Activated CD4-positive, alpha-beta memory T cell treated with anti-CD3 and anti-CD28 coated beads for 36 hours (primary cell): ENCODE measurements around the gene LRRN4CL. TPM values are rescaled to one million over a fixed set of nuclear protein-coding genes. Genes with fewer than 3 reads are reported as not detected.

Experiments
- CTCF ChIA-PET: fragments of 350-600 bp; sonication (Branson Sonifier 250); formaldehyde crosslinking; loops from one replicate; lab custom pipeline; 2021; ENCODE audit warnings: antibody characterized with exemption, inconsistent platforms; lab: Charles Lee
- POLR2A ChIA-PET: fragments of 350-600 bp; sonication (Branson Sonifier 250); formaldehyde crosslinking; loops from one replicate; lab custom pipeline; 2021; ENCODE audit warnings: antibody characterized with exemption; lab: Charles Lee
- DNase-seq: peaks from one replicate; pipeline ENCODE4 v3.0.0-alpha.2; 2020
- H3K27ac Mint-ChIP-seq: one replicate; pipeline ENCODE4 v1.8.0; 2021; ENCODE audit warnings: mixed read lengths
- H3K27me3 Mint-ChIP-seq: one replicate; pipeline ENCODE4 v1.8.0; 2021; ENCODE audit warnings: mixed read lengths
- H3K36me3 Mint-ChIP-seq: one replicate; pipeline ENCODE4 v1.8.0; 2021; ENCODE audit warnings: mixed read lengths
- H3K4me1 Mint-ChIP-seq: one replicate; pipeline ENCODE4 v1.8.0; 2021; ENCODE audit warnings: low read depth, mixed read lengths
- H3K4me3 Mint-ChIP-seq: one replicate; pipeline ENCODE4 v1.8.0; 2021; ENCODE audit warnings: mild to moderate bottlenecking, mixed read lengths
- H3K9me3 Mint-ChIP-seq: one replicate; pipeline ENCODE4 v1.8.0; 2021; ENCODE audit warnings: mixed read lengths
- intact Hi-C: fragments of 100-400 bp; cut with micrococcal nuclease; formaldehyde crosslinking; loops from one replicate; pipeline ENCODE4 v1.15.1; 2023
- total RNA-seq, 2 experiments: library from RNA; stranded (reverse); gene quantifications; one replicate each; pipeline ENCODE4 v1.2.3, GENCODE V29; 2021

Gene LRRN4CL
- total RNA-seq, 2 experiments from 2014 or later = 0.12 to 0.21 TPM

DNA sequence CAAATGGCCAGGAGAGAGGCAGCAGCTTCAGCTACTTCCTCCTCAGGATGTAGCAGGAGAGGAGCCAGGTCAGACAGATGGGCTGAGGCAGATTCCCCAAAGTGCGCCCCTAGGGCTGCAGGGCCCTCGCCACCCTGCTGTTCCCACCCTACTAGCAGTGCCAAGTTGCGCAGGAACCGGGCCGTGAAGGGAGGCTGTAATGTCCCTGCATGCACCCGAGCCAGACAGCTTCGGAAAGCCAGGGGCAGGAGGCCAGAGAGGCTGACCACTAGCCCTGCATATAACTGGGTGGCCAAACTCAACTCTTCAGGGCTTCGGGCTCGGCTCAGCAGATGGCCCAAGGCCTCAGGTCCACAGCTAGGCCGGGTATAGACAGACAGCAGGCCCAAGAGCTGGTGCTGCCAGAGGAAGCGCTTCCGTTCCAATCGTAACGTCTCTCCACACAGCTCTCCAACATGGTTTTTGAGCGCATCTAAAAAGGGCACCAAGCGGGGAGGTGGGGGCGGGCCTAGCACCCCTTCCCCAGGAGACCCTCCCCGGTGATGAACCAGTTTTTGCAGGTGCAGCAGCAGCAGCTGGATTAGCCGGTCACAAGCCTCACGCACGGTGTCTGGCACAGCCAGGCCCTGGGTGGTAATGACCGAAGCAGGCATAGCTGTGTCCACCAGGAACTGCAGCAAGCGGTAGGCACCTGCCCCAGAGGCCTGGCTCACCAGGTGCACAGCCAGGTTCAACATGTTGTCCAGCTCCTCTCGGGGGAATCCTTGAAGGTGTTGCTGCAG lies 41.0 kb downstream of the LRRN4CL start:
- no peak for DNase-seq
- Mint-ChIP-seq H3K9me3 (no peaks in the 10 kb centered on the region), H3K27ac (no peak overlapping the region), H3K36me3 (peaks cover 16% of the 10 kb centered on the region), H3K4me3 (no peak overlapping the region), H3K4me1 (peaks cover 29% of the 10 kb centered on the region), H3K27me3 (no peaks in the 10 kb centered on the region)
- POLR2A ChIA-PET = interaction anchor here (1.4 to 7.2 kb wide), 5 partner anchors 11 to 57 kb away, joined by 3 to 68 read pairs (median 6); partner anchors contain the start of genes C11orf98, CSKMT, LBHD1 and TUT1
- CTCF ChIA-PET = interaction anchor here (0.6 to 1.7 kb wide), 4 partner anchors 7 to 138 kb away, joined by 3 to 5 read pairs (median 3); partner anchors contain the start of gene TUT1
- intact Hi-C loops = no loop called here

DNA sequence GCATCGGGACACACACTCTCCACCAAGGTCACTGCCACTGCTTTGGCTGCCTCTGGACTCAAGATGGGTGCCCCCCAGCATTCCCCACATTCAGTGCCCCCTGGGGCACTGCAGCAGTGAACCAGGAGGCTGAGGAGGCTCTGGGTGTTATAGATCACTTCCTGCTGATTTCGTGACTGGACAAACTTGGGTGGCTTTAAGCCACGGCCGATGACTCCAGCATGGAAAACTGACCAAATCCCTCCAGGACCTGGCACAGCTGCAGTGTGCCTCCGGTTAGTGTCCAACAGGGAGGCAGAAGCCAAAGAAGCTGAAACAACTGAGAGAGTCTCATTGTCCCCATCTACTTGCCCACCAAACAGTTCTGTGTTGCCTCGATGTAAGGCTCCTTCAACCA lies 41.7 kb downstream of the LRRN4CL start:
- H3K4me3 Mint-ChIP-seq = no peak overlapping the region
- H3K4me1 Mint-ChIP-seq = peaks cover 29% of the 10 kb centered on the region
- peaks cover 17% of the 10 kb centered on the region for H3K36me3 Mint-ChIP-seq
- no peaks in the 10 kb centered on the region for H3K9me3 Mint-ChIP-seq
- intact Hi-C loops = loop anchor here (2.0 kb wide), 1 partner anchor 35 kb away; the partner anchor contains the start of genes EML3 and ROM1
- H3K27me3 Mint-ChIP-seq = no peaks in the 10 kb centered on the region
- no peak for DNase-seq
- POLR2A ChIA-PET = interaction anchor here (1.4 to 7.2 kb wide), 4 partner anchors 19 to 56 kb away, joined by 4 to 68 read pairs (median 8); partner anchors contain the start of genes C11orf98, CSKMT, LBHD1 and TUT1
- no peak overlapping the region for H3K27ac Mint-ChIP-seq
- CTCF ChIA-PET = interaction anchor here (0.7 to 1.7 kb wide), 2 partner anchors 56 to 138 kb away, joined by 3 to 5 read pairs; partner anchors contain the start of gene TUT1

DNA sequence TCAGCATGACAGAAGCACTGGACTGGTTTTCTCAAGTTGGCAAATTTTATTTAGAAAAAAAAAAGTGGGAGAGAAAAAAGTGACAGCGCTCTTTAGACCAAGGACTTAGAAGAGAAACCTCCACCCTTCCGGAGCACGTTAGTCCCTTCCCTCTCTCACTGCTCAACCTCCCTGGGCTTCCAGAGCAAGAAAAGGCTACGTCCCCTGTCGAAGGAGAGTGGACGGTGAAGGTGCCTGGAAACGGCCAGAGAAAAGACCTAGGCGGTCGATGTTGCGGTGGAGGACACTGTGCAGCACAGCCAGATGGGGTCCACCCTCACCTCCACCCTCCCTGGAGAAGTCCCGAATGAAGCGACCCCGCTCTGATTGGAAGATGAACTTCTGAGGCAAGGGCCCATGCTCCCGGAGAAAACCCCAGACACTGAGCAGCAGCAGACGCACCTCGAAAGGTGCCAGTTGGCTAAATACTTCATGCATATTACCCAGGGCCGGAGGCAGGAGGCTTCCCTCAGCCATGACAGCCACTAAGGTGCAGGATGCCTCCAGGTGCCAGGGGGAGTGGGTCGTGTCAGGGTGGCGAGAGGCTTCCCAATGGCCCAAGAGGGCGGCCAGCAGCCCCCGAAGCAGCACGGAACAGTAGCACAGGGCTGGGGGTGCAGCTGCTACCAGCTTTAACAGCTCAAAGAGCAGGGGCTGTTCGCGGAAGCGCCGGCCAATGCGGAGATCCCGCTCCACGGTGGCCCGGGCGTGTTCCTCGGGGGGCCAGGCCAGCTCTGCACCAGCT lies 42.3 kb downstream of the LRRN4CL start:
- peak overlapping the region; percentile 94 for H3K4me3 Mint-ChIP-seq
- H3K36me3 Mint-ChIP-seq = peaks cover 18% of the 10 kb centered on the region
- DNase-seq = no peak
- peaks cover 29% of the 10 kb centered on the region for H3K4me1 Mint-ChIP-seq
- POLR2A ChIA-PET = interaction anchor here (0.6 to 7.2 kb wide), 12 partner anchors 9 to 194 kb away, joined by 3 to 68 read pairs (median 6); partner anchors contain the start of genes C11orf98, CSKMT, EML3 and LBHD1
- intact Hi-C loops = loop anchor here (1.0 to 2.0 kb wide), 3 partner anchors 25 to 56 kb away; partner anchors contain the start of genes EML3, ROM1 and TUT1
- no peaks in the 10 kb centered on the region for H3K27me3 Mint-ChIP-seq
- peak overlapping the region; percentile 94 for H3K27ac Mint-ChIP-seq
- CTCF ChIA-PET = interaction anchor here (0.8 to 1.7 kb wide), 5 partner anchors 35 to 222 kb away, joined by 3 to 5 read pairs (median 4); partner anchors contain the start of gene TUT1
- no peaks in the 10 kb centered on the region for H3K9me3 Mint-ChIP-seq

DNA sequence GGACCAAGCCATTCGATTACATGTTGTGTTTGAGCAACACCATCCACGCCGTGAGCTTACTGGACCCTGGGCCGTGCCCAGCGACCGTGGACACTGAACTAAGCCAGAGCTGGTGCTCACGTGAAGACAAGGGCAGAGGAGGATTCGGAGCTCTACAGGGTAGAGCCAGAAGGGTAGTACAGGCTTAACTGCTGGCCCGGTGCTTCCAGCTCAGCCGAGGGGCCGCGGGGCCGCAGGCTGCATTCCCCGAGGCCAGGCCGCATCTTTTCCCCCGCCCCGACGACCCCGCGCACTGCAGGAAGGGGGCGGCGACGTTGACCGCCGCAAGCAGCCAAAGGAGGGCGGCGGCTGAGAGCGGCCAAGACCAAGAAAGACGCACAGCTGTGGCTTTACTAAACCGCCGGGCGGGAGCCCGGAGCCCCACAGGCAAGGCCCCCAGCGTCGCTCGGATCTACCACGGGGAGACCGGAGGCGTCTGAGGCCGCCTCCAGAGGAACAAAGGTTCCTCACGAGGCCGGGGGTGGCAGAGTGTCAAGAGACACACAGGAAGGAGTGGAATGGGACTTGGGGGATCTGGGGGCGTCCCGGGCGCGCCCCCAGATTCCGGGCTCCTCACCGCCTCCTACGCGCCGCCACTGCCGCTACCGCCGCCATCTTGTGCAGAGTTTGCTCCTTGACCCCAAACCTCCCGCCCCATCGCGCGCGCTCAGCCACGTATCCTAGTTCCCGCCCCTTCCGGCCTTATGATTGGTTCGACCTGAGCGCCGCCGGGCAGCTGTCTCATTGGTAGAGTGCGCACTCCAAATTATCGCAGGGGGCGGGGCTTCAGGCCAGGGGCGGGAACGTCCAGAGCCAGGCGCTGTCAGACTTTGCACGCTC lies 43.1 kb downstream of the LRRN4CL start, which contains the start of gene GANAB:
Gene GANAB (minus strand): TSS at position 668 of the 879 bp plus-strand sequence. CDS start 14 bp downstream, at position 654.
- peak; percentile 100 for DNase-seq

DNA sequence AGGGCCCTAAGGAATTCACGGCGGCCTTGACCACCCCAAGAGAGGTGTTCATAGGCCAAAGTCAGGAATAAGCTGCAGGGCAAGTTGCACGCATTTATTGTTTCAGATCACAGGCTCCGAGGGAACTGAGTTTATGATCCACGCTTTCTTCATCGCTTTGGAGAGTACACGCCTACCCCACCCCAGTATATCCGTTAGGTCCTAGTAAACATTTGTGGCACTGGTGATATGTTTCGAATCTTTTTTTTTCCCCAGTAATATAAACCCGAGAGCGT lies 43.7 kb downstream of the LRRN4CL start:
- H3K4me3 Mint-ChIP-seq = peak overlapping the region; percentile 94
- H3K27me3 Mint-ChIP-seq = no peaks in the 10 kb centered on the region
- H3K4me1 Mint-ChIP-seq = peaks cover 32% of the 10 kb centered on the region
- CTCF ChIA-PET = interaction anchor here (0.6 to 1.7 kb wide), 5 partner anchors 23 to 186 kb away, joined by 3 to 5 read pairs (median 4); partner anchors contain the start of genes HNRNPUL2, STX5 and TUT1
- H3K36me3 Mint-ChIP-seq = peaks cover 21% of the 10 kb centered on the region
- intact Hi-C loops = no loop called here
- no peaks in the 10 kb centered on the region for H3K9me3 Mint-ChIP-seq
- POLR2A ChIA-PET = interaction anchor here (0.8 to 7.2 kb wide), 14 partner anchors 10 to 210 kb away, joined by 3 to 68 read pairs (median 5); partner anchors contain the start of genes B3GAT3, C11orf98, CSKMT and EML3
- peak overlapping the region; percentile 94 for H3K27ac Mint-ChIP-seq
- peak; percentile 20 for DNase-seq

More for the DNA sequence above, 43.1 kb downstream of the LRRN4CL start, which contains the start of gene GANAB:
- Mint-ChIP-seq H3K27ac (peak within 1 kb of the TSS; percentile 94), H3K27me3 (no peaks in the 10 kb centered on the region), H3K4me1 (peaks cover 30% of the 10 kb centered on the region), H3K36me3 (peaks cover 21% of the 10 kb centered on the region), H3K4me3 (peak within 1 kb of the TSS; percentile 94), H3K9me3 (no peaks in the 10 kb centered on the region)
- CTCF ChIA-PET = interaction anchor here (0.6 to 1.7 kb wide), 7 partner anchors 23 to 221 kb away, joined by 3 to 5 read pairs (median 3); partner anchors contain the start of genes HNRNPUL2 and STX5
- POLR2A ChIA-PET = interaction anchor here (0.6 to 7.2 kb wide), 18 partner anchors 9 to 210 kb away, joined by 3 to 68 read pairs (median 5); partner anchors contain the start of genes B3GAT3, C11orf98, CSKMT and EML3
- intact Hi-C loops = loop anchor here (1.0 to 2.0 kb wide), 3 partner anchors 24 to 55 kb away; partner anchors contain the start of genes EML3, ROM1 and TUT1

DNA sequence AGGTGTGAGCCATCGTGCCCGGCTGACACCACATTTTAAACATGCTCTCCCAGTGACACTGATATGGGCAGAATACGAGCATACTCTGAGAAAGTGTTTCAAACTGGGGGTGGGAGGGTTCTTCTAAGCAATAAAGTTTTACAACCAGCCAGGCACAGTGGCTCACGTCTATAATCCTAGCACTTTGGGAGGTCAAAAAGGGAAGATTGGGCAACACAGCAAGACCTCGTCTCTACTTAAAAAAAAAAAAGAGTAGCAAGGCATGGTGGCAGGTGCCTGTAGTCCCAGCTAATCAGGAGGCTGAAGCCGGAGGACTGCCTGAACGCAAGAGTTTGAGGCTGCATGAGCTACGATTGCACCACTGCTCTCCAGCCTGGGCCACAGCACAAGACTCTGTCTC lies 45.1 kb downstream of the LRRN4CL start:
- CTCF ChIA-PET = interaction anchor here (1.1 to 1.4 kb wide), 3 partner anchors 50 to 70 kb away, joined by 3 to 5 read pairs (median 3); partner anchors contain the start of gene TUT1
- intact Hi-C loops = no loop called here
- POLR2A ChIA-PET = interaction anchor here (0.6 to 7.2 kb wide), 6 partner anchors 10 to 208 kb away, joined by 3 to 68 read pairs (median 5); partner anchors contain the start of genes B3GAT3, C11orf98, CSKMT and TUT1
- peaks cover 22% of the 10 kb centered on the region for H3K36me3 Mint-ChIP-seq
- peaks cover 41% of the 10 kb centered on the region for H3K4me1 Mint-ChIP-seq
- no peaks in the 10 kb centered on the region for H3K27me3 Mint-ChIP-seq
- H3K9me3 Mint-ChIP-seq = no peaks in the 10 kb centered on the region
- no peak overlapping the region for H3K4me3 Mint-ChIP-seq
- peak overlapping the region; percentile 43 for H3K27ac Mint-ChIP-seq
- no peak for DNase-seq

Other genes starting within 250 kb of the LRRN4CL start
- gene AHNAK, start 142.7 kb downstream of the LRRN4CL start, total RNA-seq = 10 to 100 TPM; 83.7 to 85.2 TPM
- 1,000 to 10,000 TPM; 1,956 to 1,989 TPM for gene EEF1G, start 115.6 kb downstream of the LRRN4CL start, total RNA-seq
- 10 to 100 TPM; 32.7 to 34.2 TPM for gene TUT1, start 98.0 kb downstream of the LRRN4CL start, total RNA-seq
- gene MTA2, start 87.7 kb downstream of the LRRN4CL start, total RNA-seq = 100 to 1,000 TPM; 166 to 167 TPM
- 100 to 1,000 TPM; 113 to 116 TPM for gene EML3, start 76.8 kb downstream of the LRRN4CL start, total RNA-seq
- 1 to 10 TPM; 1.1 to 1.5 TPM for gene ROM1, start 76.3 kb downstream of the LRRN4CL start, total RNA-seq
- gene B3GAT3, start 67.5 kb downstream of the LRRN4CL start, total RNA-seq = 10 to 100 TPM; 67.0 to 70.4 TPM
- gene GANAB, start 42.9 kb downstream of the LRRN4CL start, total RNA-seq = 100 to 1,000 TPM; 247 to 249 TPM
- 10 to 100 TPM; 30.2 to 30.8 TPM for gene INTS5, start 36.2 kb downstream of the LRRN4CL start, total RNA-seq
- 100 to 1,000 TPM; 107 to 110 TPM for gene C11orf98, start 24.3 kb downstream of the LRRN4CL start, total RNA-seq
- gene CSKMT, start 24.2 kb downstream of the LRRN4CL start, total RNA-seq = 10 to 100 TPM; 27.7 to 33.9 TPM
- gene UQCC3, start 17.9 kb downstream of the LRRN4CL start, total RNA-seq = 1 to 10 TPM; 6.0 to 6.2 TPM
- 10 to 100 TPM; 10.8 to 14.1 TPM for gene LBHD1, start 17.3 kb downstream of the LRRN4CL start, total RNA-seq
- gene UBXN1, start 10.5 kb downstream of the LRRN4CL start, total RNA-seq = 100 to 1,000 TPM; 110 to 116 TPM
- 10 to 100 TPM; 18.0 to 20.4 TPM for gene BSCL2, start 17.9 kb upstream of the LRRN4CL start, total RNA-seq
- gene GNG3, start 18.1 kb upstream of the LRRN4CL start, total RNA-seq = not detected
- 10 to 100 TPM; 56.0 to 62.3 TPM for gene HNRNPUL2, start 37.9 kb upstream of the LRRN4CL start, total RNA-seq
- 10 to 100 TPM; 37.6 to 43.0 TPM for gene TTC9C, start 39.0 kb upstream of the LRRN4CL start, total RNA-seq
- 1 to 10 TPM; 8.4 to 9.7 TPM for gene ZBTB3, start 64.6 kb upstream of the LRRN4CL start, total RNA-seq
- gene POLR2G, start 72.0 kb upstream of the LRRN4CL start, total RNA-seq = 100 to 1,000 TPM; 116 to 124 TPM
- gene TAF6L, start 81.9 kb upstream of the LRRN4CL start, total RNA-seq = 10 to 100 TPM; 11.9 to 12.0 TPM
- gene TMEM179B, start 97.9 kb upstream of the LRRN4CL start, total RNA-seq = 10 to 100 TPM; 25.0 to 25.5 TPM
- 10 to 100 TPM in 1 of 2 experiments, 1 to 10 TPM in 1; 9.2 to 10.2 TPM for gene TMEM223, start 102.5 kb upstream of the LRRN4CL start, total RNA-seq
- gene NXF1, start 115.9 kb upstream of the LRRN4CL start, total RNA-seq = 10 to 100 TPM; 70.8 to 83.6 TPM
- 10 to 100 TPM; 24.6 to 29.2 TPM for gene STX5, start 142.5 kb upstream of the LRRN4CL start, total RNA-seq
- under 1 TPM in 1 of 2 experiments, not detected in 1; 0.53 TPM for gene TEX54, start 143.3 kb upstream of the LRRN4CL start, total RNA-seq
- gene WDR74, start 150.1 kb upstream of the LRRN4CL start, total RNA-seq = 10 to 100 TPM; 72.6 to 73.0 TPM
- gene SLC3A2, start 191.4 kb upstream of the LRRN4CL start, total RNA-seq = 100 to 1,000 TPM; 309 to 314 TPM
- gene CHRM1, start 231.8 kb upstream of the LRRN4CL start, total RNA-seq = not detected